Measurements from ENCODE around the gene OR4D9.
A peak's percentile ranks its signal among the peaks of the same experiment; 100 is the strongest.
"Not testable (repeated sequence)": the region's sequence is repeated elsewhere in the genome, so short reads cannot be mapped to it uniquely, and the experiment has no call there.

OR4D9 gene

DNA sequence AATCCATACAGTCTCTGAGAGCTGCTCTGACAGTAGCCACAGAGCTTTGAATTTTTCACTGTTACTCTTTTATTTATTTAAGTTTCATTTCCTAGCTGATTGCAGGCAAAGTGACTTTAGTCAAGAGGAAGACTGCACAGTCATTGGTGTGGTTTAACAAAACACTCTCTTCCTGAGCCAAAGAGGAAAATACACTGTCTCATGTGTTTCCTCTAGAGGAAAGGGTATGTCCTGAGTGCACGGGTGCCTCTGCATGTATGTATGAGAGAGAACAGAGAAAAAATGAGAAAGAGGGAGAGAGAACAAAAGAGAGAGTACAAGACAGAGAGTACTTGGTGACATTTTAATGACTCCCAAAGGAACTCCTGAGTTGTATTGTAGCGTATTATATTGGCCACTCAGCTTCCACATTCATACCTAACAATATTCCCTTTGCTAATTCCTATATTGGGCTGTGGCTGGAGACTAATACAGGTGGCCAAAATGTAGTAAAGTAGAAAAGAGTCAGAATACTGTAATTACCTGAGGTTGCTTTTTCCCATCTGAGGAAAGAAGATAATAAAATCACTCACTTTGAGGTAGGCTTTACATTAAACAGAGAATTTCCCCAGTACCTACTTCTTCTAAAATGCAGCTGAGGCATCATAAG is at the start of gene OR4D9:
OR4D9 (plus strand) TSS at position 599 of the 649 bp plus-strand sequence. CDS start 3,374 bp downstream, outside the sequence.
- no peak for DNase-seq

DNA sequence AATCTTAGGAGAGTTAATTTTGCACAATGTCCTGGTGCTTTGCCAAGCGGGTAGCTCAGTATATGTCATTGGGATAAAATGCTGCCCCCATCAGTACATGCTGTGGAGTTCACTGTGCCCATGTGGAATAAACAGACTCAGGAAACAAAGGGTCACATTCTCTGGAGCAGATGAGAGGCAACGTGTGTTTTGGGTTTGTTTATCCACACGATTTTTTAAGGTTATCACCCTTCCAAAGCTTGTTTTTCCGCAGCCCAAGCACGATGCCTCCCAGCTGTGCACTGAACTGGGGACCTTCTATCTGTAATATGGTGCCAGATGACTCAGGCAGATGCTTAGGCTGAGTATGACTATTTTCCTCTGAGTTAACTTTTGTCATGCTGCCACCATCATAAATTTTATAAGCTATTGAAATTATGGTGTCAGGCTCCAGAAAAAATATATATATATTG is 48.1 kb upstream of the OR4D9 start:
- DNase-seq, result no peak

DNA sequence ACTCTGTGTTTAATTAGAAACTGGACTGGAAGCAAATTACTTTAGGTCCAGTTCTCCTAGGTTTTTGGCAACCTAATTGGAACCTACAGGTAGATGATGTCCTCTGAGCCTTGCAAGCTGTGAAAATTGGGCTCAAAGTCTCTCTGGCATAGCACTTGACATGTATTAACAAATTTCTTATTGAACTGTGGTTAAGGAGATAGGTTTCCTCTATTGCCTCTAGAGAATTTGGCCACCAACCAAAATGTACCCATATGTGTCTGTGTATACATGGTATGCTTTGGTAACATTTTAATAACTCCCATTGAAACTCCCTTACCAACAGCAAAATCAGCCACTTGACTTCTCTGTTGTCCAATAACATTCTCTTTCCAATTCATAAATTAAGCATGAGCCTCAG is 38.3 kb upstream of the OR4D9 start, which contains the start of gene OR4D10:
OR4D10 (plus strand) TSS at position 301 of the 400 bp plus-strand sequence. CDS start 4,115 bp downstream, outside the sequence.
- DNase-seq, result no peak

DNA sequence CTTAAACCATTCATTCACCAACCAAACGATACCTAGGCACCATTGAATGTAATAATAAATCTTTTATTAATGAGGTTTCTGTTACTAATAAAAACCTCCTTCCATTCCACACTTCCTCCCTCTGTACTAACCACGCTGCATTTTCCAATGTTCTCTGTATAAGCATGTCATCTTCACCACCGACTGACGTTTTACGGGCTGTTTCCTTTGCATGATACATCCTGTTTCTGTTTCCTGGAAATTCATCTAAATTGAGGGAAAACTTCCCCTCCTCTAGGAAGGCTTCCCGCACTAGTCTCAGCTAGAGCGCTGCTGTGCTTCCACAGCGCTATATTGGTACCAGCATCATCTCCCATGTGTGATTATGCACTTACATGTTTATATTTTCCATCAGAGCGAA is 36.2 kb upstream of the OR4D9 start:
- no peak for DNase-seq

DNA sequence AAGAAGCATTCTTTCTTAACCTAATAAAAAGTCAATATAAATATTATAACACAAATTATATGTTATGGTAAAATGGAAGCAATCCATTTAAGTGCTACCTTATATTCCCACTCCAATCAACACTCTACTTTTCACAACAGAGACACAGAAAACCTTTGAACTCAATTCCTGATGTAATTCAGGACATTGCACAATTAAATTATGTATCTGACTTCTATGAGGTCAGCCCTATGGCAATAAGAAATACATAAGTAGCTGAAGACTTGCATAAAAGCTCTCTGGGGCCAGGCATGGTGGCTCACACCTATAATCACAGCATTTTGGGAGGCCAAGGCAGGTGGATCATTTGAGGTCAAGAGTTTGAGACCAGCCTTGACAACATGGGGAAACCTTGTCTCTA is 31.4 kb upstream of the OR4D9 start:
- DNase-seq, result no peak

DNA sequence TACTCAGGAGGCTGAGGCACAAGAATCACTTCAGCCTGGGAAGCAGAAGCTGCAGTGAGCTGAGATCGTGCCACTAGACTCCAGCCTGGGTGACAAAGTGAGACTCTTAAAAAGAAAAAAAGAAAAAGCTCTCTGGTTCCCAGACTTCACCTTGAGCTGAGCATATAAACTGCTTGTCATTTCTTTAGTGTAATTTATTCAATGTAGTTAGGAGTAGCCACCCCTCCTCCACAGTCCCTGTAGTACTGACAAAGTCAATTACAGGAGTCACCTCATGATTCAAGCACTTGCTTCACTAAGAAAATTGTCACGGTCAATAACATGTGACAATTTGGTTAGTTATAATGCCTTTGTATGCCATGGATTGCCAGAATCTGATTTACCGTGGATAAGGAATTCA is 31.0 kb upstream of the OR4D9 start:
- no peak for DNase-seq

DNA sequence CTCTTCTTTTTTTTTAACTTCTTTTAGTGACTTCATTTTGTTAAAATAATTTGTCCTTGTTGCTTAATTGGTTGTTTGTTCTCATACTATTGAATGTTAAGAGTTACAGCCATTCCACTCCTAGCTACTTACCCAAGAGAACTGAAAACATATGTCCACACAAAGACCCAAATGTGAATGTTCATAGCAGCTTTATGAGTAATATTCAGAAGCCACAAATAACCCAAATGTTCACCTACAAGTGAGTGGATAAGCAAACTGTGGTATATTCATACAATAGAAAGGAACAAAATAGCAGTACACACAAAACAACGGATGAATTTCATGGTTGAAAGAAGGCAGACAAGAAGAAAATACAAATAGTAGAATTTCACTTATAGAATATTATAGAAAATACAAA is 9.4 kb upstream of the OR4D9 start:
- no peak for DNase-seq

DNA sequence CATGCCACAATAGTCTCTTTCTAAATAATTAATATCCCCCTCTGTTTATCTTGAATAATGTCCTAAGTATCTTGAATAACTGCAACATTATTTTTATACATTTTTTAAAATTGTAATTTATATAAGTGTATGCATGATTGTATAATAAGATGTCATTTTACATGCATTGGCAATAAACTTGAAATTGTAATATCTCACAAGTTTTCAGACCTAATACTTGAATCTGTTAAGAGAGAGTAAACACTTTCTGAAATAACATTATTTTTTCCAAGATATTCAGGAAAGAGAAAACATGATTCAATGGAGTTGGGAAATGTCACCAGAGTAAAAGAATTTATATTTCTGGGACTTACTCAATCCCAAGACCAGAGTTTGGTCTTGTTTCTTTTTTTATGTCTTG is 8.1 kb upstream of the OR4D9 start, which contains the start of gene OR4D11:
OR4D11 (plus strand) TSS at position 301 of the 400 bp plus-strand sequence; CDS start at position 301, 0 bp downstream.
- no peak for DNase-seq

DNA sequence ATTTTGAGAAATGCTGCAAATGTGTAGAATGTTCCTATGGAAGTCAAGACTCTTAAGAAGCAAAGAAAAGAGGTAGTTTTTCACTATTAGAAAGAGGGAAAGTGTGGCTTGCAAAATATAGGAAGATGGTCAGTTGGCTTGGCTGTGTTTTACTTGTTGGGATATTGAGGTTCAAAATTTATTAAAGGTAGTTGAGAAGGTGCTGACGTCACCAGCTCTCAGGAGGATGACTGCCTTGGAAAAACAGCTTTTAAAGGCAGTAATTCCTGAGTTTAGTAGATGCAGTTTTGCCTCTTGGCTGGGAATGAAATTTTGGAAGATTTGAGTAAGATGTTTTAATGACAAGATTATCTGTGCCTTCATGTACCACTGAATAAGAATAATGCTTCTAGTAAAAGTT is 336 bp downstream of the OR4D9 start:
- no peak for DNase-seq

DNA sequence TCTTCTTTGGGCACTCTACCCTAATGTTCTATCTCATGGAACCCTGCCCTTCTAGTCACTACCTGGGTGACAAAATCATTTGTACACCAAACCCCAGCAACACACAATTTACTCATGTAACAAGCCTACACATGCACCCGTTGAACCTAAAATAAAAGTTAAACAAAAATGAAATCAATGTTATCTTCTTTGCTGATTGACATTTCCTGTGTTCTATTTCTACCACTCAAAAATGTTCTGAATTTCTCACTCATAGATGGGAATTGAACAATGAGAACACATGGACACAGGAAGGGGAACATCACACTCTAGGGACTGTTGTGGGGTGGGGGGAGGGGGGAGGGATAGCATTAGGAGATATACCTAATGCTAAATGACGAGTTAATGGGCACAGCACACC is 8.8 kb downstream of the OR4D9 start:
- DNase-seq, result not testable (repeated sequence)

DNA sequence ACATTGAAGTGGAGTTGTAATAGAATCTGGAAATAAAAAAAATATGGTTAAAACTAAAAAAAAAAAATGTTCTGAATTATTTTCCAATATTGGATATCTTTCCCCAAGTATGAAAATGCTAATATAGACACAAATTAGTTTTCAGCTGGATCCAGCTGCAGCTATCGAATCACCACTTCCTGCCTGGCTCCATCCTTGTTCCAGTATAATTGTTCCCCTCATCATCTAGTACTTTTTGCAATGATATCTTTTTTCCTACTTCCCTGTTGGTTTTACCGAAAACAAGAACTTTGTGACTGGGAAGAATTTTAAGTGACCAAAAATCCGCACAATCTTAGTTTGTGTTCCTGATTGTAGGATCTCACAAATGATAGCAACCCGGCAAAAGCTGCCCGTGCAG is 9.4 kb downstream of the OR4D9 start:
- DNase-seq, result no peak

DNA sequence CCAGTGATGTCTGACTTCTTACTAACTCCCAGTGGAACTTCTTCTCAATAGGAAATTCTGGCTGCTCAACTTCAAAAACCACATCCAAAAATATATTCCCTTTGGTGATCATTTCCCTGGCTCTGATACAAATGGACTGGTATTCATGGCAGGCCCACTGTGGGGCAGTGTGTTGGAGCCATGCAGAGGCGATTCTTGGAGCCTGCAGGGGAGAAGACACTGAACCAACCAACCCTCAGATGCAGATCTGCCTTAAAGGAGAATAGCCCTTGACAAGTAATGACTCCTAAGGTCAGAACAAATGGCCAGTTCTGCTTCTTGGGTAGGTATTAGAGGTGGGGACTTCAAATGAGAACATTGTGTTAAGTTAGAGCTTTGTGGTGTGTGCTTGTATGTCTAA is 12.2 kb downstream of the OR4D9 start:
- no peak for DNase-seq

DNA sequence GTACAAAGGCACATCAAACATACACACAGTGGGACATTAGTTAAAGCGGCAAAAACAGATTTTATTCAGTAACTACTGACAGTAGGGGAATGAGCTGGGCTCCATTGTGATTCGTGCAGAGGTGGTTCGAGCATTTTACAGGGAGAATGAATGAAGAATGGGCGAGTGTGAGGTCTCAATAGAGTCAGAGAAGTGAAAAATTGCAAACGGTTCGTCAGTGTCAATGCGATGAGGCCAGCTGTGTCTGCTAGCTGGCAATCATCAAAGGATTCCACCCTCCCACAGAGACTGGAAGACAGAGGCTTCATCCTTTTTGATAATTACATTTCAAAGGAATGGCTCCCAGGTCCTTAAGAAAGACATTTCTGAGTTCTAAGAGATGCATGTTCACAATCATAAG is 17.4 kb downstream of the OR4D9 start:
- DNase-seq, result no peak

DNA sequence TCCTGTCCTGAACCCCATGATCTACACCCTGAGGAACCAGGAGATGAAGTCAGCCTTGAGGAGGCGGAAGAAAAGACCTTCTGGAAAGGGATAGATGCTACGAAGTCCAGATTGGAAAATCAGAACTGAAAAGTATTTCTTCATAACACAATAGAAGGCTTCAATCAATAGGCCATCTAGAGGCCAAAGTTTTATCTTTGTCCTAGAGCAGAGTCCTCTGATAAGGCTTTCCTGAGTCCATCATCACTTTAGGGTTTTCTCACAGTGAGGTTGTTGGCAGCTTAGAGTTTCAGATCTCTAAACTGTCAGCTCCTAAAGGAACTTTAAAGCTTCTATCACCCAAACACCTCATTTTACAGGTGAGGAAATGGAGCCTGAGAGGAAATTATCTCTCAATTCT is 21.3 kb downstream of the OR4D9 start:
- DNase-seq, result no peak

DNA sequence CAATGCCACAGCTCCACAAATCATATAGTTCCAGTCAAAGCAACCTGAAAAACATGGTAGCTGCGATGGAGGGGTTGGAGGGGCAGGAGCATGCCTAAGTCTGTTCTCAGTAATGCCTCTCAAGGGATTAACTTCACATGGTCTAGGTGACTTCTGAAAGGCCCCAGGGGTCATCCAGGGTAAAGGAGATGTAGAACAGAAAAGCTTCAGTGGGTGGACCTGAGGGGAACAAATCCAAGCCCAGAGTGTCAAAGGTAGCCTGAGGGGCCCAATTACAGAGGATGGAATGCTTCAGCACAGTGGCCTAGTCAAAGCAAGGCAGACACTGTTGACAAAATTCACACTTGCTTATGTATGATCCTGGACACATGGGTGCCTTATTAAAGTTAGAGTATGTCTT is 23.3 kb downstream of the OR4D9 start:
- DNase-seq, result no peak

DNA sequence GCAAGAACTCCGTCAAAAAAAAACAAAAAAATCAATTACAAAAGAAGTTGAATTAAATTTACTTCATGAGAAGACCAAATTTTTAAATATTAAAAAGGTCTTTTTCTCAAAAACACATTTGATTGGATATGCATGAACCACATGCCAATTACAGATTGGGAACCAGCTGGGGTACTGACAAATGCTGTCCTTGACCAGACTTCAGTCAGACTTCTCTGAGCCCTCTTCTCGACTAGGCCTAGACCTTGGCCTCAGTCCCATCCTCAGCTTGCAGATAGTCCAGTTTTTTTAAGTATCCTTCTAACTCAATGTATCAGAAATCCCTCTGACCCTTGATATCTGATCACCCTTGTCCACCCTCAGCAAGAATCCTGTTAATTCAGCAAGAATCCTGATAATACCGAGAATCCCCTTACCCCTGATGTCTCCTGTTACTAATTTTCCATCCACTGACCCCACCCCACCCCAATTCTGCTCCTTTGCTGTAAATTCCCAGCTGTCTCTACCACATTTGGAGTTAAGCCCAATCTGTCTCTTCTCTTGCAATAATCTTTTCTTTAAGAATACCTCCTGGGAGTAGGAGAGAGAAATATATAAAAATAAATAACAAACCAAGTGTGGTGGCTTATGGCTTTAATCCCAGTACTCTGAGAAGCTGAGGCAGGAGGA is 30.9 kb downstream of the OR4D9 start:
- DNase-seq, result no peak

DNA sequence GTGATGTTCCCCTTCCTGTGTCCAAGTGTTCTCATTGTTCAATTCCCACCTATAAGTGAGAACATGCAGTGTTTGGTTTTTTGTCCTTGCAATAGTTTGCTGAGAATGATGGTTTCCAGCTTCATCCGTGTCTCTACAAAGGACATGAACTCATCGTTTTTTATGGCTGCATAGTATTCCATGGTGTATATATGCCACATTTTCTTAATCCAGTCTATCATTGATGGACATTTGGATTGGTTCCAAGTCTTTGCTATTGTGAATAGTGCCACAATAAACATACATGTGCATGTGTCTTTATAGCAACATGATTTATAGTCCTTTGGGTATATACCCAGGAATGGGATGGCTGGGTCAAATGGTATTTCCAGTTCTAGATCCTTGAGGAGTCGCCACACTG is 32.4 kb downstream of the OR4D9 start:
- not testable (repeated sequence) for DNase-seq

DNA sequence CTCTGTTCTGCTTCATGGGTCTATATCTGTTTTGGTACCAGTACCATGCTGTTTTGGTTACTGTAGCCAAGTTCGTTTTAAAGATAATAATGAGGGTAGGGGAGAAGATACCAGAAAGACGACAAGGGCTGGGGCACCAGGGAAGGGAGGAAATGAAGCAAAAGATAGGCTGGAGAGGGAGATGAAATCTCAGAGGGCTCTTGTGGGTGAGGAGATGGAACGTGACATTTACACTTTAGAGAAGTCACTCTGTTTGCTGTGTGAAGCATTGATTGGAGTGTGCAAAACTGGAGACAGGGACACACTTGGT is 33.5 kb downstream of the OR4D9 start:
- no peak for DNase-seq

DNA sequence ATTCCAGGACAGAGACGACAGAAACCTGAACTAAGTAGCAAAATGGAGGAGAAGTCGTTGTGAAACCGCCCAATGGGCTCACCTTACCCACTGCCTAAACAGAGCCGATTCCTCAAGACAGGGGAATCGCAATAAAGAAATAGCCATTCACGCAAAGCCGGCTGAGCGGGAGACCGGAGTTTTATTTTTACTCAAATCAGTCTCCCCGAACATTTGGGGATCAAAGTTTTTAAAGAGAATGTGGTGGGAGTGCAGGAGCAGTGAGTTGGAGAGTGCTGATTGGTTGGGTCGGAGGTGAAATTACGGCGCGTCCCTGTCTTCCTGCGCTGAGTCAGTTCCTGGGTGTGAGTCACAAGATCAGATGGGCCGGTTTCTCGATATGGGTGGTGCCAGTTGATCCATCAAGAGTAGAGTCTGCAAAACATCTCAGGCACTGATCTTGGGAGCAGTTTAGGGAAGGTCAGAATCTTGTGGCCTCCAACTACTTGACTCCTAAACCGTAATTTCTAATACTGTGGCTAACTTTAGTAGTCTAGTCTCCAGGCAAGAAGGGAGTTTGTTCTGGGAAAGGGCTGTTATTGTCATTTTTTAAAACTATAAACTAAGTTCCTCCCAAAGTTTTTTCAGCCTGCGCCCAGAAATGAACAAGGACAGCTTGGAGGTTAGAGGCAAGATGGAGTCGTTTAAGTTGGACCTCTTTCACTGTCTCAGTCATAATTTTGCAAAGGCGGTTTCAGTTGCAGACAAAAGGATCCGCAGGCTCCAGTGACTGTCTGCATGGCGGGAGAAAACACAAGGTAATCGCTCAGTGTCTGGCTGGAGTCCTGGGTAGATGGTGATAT is 34.1 kb downstream of the OR4D9 start:
- peak; percentile 70 for DNase-seq

DNA sequence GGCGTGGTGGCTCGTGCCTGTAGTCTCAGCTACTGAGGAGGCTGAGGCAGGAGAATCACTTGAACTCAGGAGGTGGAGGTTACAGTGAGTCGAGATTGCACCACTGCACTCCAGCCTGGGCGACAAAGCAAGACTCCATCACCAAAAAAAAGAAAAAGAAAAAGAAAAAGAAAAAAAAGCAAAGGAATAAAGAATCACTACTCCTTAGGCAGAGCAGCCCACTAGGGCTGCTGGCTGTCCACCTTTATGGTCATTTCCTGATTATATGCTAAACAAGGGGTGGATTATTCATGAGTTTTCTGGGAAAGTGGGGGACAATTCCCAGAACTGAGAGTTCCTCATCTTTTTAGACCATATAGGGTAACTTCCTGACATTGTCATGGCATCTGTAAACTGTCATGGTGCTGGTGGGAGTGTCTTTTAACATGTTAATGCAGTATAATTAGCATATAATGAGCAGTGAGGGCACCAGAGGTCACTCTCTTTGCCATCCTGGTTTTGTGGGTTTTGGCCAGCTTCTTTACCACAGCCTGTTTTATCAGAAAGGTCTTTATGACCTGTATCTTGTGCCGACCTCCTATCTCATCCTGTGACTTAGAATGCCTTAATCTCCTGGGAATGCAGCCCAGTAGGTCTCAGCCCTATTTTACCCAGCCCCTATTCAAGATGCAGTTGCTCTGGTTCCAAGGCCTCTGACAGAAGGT is 36.4 kb downstream of the OR4D9 start:
- DNase-seq, result not testable (repeated sequence)

DNA sequence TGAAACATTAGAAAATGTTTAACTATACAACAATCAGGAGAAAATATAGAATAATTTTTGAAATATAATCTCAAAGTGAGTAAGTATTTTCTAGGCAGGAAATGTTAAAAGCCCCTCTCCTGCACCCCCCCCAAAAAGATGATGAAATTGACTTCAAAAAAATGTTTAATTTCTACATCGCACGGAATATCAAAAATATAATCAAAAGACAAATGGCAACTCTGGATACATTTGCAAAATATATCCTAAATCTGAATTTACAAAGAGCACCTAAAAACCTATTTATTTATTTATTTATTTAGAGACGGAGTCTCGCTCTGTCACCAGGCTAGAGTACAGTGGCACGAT is 36.9 kb downstream of the OR4D9 start:
- DNase-seq, result no peak

DNA sequence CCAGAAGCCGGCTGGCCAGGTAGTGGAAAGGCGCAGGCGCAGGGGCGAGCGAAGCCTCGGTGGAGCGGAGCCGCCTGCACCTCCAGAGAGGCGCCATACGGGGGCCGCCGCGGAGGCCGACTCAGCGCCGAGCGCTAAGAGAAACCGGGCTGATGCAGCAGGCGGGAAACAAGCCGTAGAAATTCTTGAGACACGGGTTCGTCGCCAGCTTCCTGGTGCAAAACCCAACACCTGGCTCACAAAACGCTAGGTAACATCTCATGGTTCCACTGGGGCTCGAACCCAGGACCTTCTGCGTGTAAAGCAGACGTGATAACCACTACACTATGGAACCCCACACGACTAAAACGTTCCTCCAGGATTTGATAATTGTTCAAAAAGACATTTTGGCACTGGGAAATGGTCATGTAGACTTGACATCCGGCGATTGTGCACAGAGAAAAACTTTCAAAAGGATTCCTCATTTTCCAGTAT is 39.1 kb downstream of the OR4D9 start:
- DNase-seq, result peak; percentile 84

Data from T1000 (cell line).